Fibroblast of skin of left biceps (primary cell): ENCODE results near the gene PAIP1.
"Not testable (repeated sequence)": the region's sequence is repeated elsewhere in the genome, so short reads cannot be mapped to it uniquely, and the experiment has no call there.

ENCODE experiments used
- DNase-seq, 2 experiments: peaks; one replicate each; pipeline ENCODE4 v3.0.0-alpha.2; 2013; ENCODE audit warnings: low read depth in 2 of 2

The PAIP1 gene

GRCh38 chr5:43520615-43521014 is 36.3 kb downstream of the PAIP1 start:
- no peak for DNase-seq

- no peak for DNase-seq
Measured at GRCh38 chr5:43515678-43516048, 41.2 kb downstream of the PAIP1 start.

- peak; percentile 84 to 85 for DNase-seq
Measured at GRCh38 chr5:43514816-43515677, 41.8 kb downstream of the PAIP1 start, which contains the start of gene C5orf34. Gene C5orf34, minus strand, starts transcription at chr5:43515148. Its CDS starts 5,809 bp downstream, at chr5:43509339.

- peak in 1 of 2 experiments; percentile 15 for DNase-seq
Measured at GRCh38 chr5:43514471-43514815, 42.4 kb downstream of the PAIP1 start.

GRCh38 chr5:43514025-43514424 is 42.9 kb downstream of the PAIP1 start:
- no peak for DNase-seq

- DNase-seq = not testable (repeated sequence)
Measured at GRCh38 chr5:43511062-43511461, 45.8 kb downstream of the PAIP1 start.

GRCh38 chr5:43498581-43498980 is 58.3 kb downstream of the PAIP1 start:
- DNase-seq = no peak

GRCh38 chr5:43497311-43498104 is 59.4 kb downstream of the PAIP1 start:
- DNase-seq = no peak

- DNase-seq = no peak
Measured at GRCh38 chr5:43491326-43491725, 65.6 kb downstream of the PAIP1 start.

GRCh38 chr5:43486353-43486752 is 70.5 kb downstream of the PAIP1 start:
- no peak for DNase-seq

GRCh38 chr5:43485406-43485805 is 71.5 kb downstream of the PAIP1 start:
- no peak for DNase-seq

GRCh38 chr5:43484106-43484849 is 72.6 kb downstream of the PAIP1 start:
- peak; percentile 51 for DNase-seq

- DNase-seq = peak; percentile 83 to 85
Measured at GRCh38 chr5:43483298-43484105, 73.4 kb downstream of the PAIP1 start, which contains the start of gene TMEM267. Gene TMEM267, minus strand, starts transcription at chr5:43483865. Its CDS starts 29,896 bp downstream, at chr5:43453969.

GRCh38 chr5:43482490-43483297 is 74.2 kb downstream of the PAIP1 start:
- DNase-seq = peak; percentile 26 to 35
